T-helper 1 cell (primary cell): Measurements from ENCODE around the gene CAMK1D.
"Not testable (repeated sequence)": the region's sequence is repeated elsewhere in the genome, so short reads cannot be mapped to it uniquely, and the experiment has no call there.

ENCODE experiments used
- DNase-seq, 5 donors: peaks; one replicate each; pipeline ENCODE4 v3.0.0-alpha.2; 2012 to 2020

Gene CAMK1D

GRCh38 chr10:12340937-12341336, 8.4 kb upstream of the CAMK1D start:
- no peak for DNase-seq

- DNase-seq, result no peak
Measured at GRCh38 chr10:12341526-12341925, 7.8 kb upstream of the CAMK1D start.

- peak in 1 of 5 donors; percentile 33 for DNase-seq
Measured at GRCh38 chr10:12344375-12345110, 4.8 kb upstream of the CAMK1D start.

GRCh38 chr10:12346707-12347106, 2.6 kb upstream of the CAMK1D start:
- DNase-seq, result no peak

- no peak for DNase-seq
Measured at GRCh38 chr10:12348294-12348869, 965 bp upstream of the CAMK1D start.

GRCh38 chr10:12349629-12350166, 351 bp downstream of the CAMK1D start:
- peak in 1 of 5 donors; percentile 18 for DNase-seq

GRCh38 chr10:12350167-12350872, 973 bp downstream of the CAMK1D start:
- peak; percentile 10 to 65 (median 35) for DNase-seq

GRCh38 chr10:12350925-12351324, 1.6 kb downstream of the CAMK1D start:
- no peak for DNase-seq

- no peak for DNase-seq
Measured at GRCh38 chr10:12351447-12351846, 2.1 kb downstream of the CAMK1D start.

GRCh38 chr10:12351889-12352288, 2.5 kb downstream of the CAMK1D start:
- no peak for DNase-seq

GRCh38 chr10:12353399-12354242, 4.3 kb downstream of the CAMK1D start:
- DNase-seq, result no peak

GRCh38 chr10:12354696-12355095, 5.3 kb downstream of the CAMK1D start:
- not testable (repeated sequence) for DNase-seq

- DNase-seq, result no peak
Measured at GRCh38 chr10:12355384-12355783, 6.0 kb downstream of the CAMK1D start.

- DNase-seq, result no peak
Measured at GRCh38 chr10:12357525-12358151, 8.3 kb downstream of the CAMK1D start.

GRCh38 chr10:12358863-12359564, 9.7 kb downstream of the CAMK1D start:
- DNase-seq, result no peak

- no peak for DNase-seq
Measured at GRCh38 chr10:12360461-12360860, 11.1 kb downstream of the CAMK1D start.

- DNase-seq, result not testable (repeated sequence)
Measured at GRCh38 chr10:12361115-12361514, 11.8 kb downstream of the CAMK1D start.

GRCh38 chr10:12364559-12364958, 15.2 kb downstream of the CAMK1D start:
- DNase-seq, result no peak

- DNase-seq, result no peak
Measured at GRCh38 chr10:12367272-12367671, 17.9 kb downstream of the CAMK1D start.

GRCh38 chr10:12369982-12370381, 20.6 kb downstream of the CAMK1D start:
- no peak for DNase-seq

GRCh38 chr10:12372846-12373245, 23.5 kb downstream of the CAMK1D start:
- DNase-seq, result no peak
